RWPE2 (cell line): ENCODE data around the gene LRRC71.

Experiments used
- ATAC-seq: fragments of 200-7000 bp; cut with Tn5 transposase; 3 replicates; pipeline ENCODE4 v1.9.1; 2021; ENCODE audit warnings: low read depth
- DNase-seq: peaks from one replicate; pipeline ENCODE4 v3.0.0-alpha.2; 2020; ENCODE audit warnings: low spot score
- H3K27ac ChIP-seq: fragments of 450-650 bp; 2 replicates; pipeline ENCODE4 v1.5.1; 2017; ENCODE audit warnings: mild to moderate bottlenecking; ENCODE audit not compliant: poor library complexity, severe bottlenecking
- H3K27me3 ChIP-seq: fragments of 250-450 bp; sonication (Bioruptor Pico); 2 replicates; pipeline ENCODE4 v1.5.1; 2021; ENCODE audit warnings: mild to moderate bottlenecking, moderate library complexity; ENCODE audit not compliant: insufficient read depth, poor library complexity, severe bottlenecking
- H3K36me3 ChIP-seq: fragments of 250-450 bp; sonication (Bioruptor Pico); 2 replicates; pipeline ENCODE4 v1.5.1; 2020; ENCODE audit warnings: low read depth, mild to moderate bottlenecking, moderate library complexity
- H3K4me1 ChIP-seq: fragments of 250-450 bp; sonication (Bioruptor Pico); 2 replicates; pipeline ENCODE4 v1.5.1; 2021; ENCODE audit warnings: mild to moderate bottlenecking, moderate library complexity; ENCODE audit not compliant: insufficient read depth, poor library complexity, severe bottlenecking
- H3K4me3 ChIP-seq: fragments of 250-450 bp; sonication (Bioruptor Pico); 2 replicates; pipeline ENCODE4 v1.5.1; 2021; ENCODE audit warnings: mild to moderate bottlenecking, moderate library complexity; ENCODE audit not compliant: severe bottlenecking
- H3K9me3 ChIP-seq: fragments of 250-450 bp; sonication (Bioruptor Pico); 2 replicates; pipeline ENCODE4 v1.5.1; 2021; ENCODE audit warnings: mild to moderate bottlenecking, moderate library complexity; ENCODE audit not compliant: severe bottlenecking
- CTCF ChIP-seq: fragments of 450-650 bp; IDR thresholded peaks from one replicate; pipeline ENCODE4 v1.5.1; 2017; ENCODE audit warnings: mild to moderate bottlenecking, moderate library complexity; ENCODE audit not compliant: poor library complexity, severe bottlenecking

The LRRC71 gene

DNA sequence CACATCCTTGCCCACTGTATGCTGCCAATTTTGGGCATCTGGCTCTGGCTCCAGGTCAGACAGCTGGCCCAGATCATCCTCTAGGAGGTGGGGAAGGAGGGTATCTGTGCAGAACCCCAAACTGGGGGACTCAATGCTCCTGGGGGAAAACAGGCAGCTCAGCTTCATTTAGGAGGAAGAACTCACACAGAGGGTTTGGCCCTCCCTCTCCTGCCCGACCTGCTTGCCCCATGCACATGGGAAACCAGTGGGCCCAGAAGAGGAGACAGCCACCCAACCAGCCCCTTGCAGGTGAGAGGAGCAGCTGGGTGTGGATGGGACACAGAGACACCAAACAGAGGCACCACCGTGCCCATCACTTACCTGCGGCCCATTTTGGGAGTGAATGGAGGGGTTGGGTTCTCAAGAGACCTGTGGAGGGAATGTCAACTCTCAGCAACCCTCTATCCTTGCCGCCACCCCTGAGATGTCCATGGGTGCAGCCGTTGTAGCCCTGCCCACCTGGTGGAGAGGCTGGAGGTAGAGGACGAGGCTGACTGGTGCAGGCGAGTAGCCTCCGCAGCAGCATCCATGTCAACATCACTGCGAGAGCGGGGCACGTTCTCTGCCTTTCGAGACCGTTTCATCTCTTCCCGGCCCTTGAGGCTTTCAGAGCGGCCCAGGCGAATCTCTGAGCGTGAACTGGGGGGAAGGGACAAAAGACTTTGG lies 27.5 kb downstream of the LRRC71 start:
- peak; percentile 40 for DNase-seq
- no peak for TF ChIP-seq CTCF

GRCh38 chr1:156948708-156949107 lies 28.3 kb downstream of the LRRC71 start:
- no peaks in the 10 kb centered on the region for H3K9me3 ChIP-seq
- ATAC-seq, result no peak
- peak; percentile 5 for TF ChIP-seq CTCF
- DNase-seq, result no peak
- no peak overlapping the region for H3K4me3 ChIP-seq
- H3K4me1 ChIP-seq, result no peaks in the 10 kb centered on the region
- no peaks in the 10 kb centered on the region for H3K27me3 ChIP-seq
- H3K36me3 ChIP-seq, result peaks cover 8% of the 10 kb centered on the region; the same call in 1 of the 2 replicates
- no peak overlapping the region for H3K27ac ChIP-seq

More for the DNA sequence above, 27.5 kb downstream of the LRRC71 start:
- no peak for ATAC-seq
- H3K36me3 ChIP-seq, result peaks cover 9% of the 10 kb centered on the region; the same call in 1 of the 2 replicates
- no peak overlapping the region for H3K4me3 ChIP-seq
- no peak overlapping the region for H3K27ac ChIP-seq
- H3K9me3 ChIP-seq, result no peaks in the 10 kb centered on the region
- no peaks in the 10 kb centered on the region for H3K4me1 ChIP-seq
- H3K27me3 ChIP-seq, result no peaks in the 10 kb centered on the region

- H3K9me3 ChIP-seq, result no peaks in the 10 kb centered on the region
- H3K27ac ChIP-seq, result no peak overlapping the region
- no peak for DNase-seq
- no peak overlapping the region for H3K4me3 ChIP-seq
- no peak for ATAC-seq
- H3K27me3 ChIP-seq, result no peaks in the 10 kb centered on the region
- no peaks in the 10 kb centered on the region for H3K4me1 ChIP-seq
- peaks cover 6% of the 10 kb centered on the region; the same call in 1 of the 2 replicates for H3K36me3 ChIP-seq
- TF ChIP-seq CTCF, result no peak
Measured at GRCh38 chr1:156949127-156949526, 28.7 kb downstream of the LRRC71 start.

DNA sequence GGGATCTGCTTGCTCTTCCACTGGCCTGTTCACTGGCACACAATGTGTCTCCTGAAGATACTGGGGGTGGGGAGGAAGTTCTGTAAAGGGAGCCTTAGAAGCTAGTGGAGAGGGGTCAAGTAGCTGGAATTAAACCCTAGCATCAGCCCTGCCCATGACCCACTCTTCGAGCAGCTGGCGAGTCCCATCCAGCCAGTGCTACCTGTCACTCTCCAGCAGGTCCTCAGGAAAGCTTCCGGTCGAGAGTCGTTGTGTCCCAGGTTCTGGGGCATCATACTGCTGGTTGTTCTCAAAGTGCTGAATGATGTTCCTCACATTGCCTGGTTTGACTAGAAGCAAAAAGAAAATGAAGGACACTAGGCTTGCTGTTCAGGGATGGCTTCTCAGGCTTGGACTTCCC lies 30.9 kb downstream of the LRRC71 start:
- ATAC-seq, result no peak
- Histone ChIP-seq H3K4me3 (no peak overlapping the region), H3K27ac (no peak overlapping the region), H3K9me3 (no peaks in the 10 kb centered on the region), H3K27me3 (no peaks in the 10 kb centered on the region), H3K4me1 (no peaks in the 10 kb centered on the region), H3K36me3 (peaks cover 8% of the 10 kb centered on the region)
- TF ChIP-seq CTCF, result no peak
- no peak for DNase-seq

DNA sequence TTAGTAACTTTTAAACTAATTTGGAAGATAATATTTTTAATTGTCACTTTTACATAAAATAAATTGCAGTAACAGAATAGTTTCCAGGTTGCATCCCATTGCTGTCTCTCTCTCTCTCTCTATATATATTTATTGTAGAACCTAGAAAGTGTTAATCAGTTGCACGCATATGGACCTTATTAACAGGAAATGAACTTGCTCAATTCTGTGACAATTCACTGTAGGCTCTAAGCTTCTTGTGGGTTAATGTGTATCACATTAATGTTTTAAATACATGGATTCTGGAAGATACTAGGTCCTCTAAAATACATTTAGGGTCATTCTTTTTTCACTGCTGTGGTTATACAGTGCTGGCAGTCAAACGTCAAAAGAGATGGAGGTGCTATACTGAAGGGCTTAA lies 33.1 kb downstream of the LRRC71 start:
- no peaks in the 10 kb centered on the region for H3K4me1 ChIP-seq
- no peaks in the 10 kb centered on the region for H3K9me3 ChIP-seq
- H3K27me3 ChIP-seq, result no peaks in the 10 kb centered on the region
- DNase-seq (no peak), ATAC-seq (no peak)
- peaks cover 13% of the 10 kb centered on the region for H3K36me3 ChIP-seq
- no peak overlapping the region for H3K4me3 ChIP-seq
- no peak for TF ChIP-seq CTCF
- no peak overlapping the region for H3K27ac ChIP-seq
